Epidermal melanocyte (primary cell): ENCODE data around the gene FALEC.
A peak's percentile ranks its signal among the peaks of the same experiment; 100 is the strongest.
"Not testable (repeated sequence)": the region's sequence is repeated elsewhere in the genome, so short reads cannot be mapped to it uniquely, and the experiment has no call there.

Source experiments
- DNase-seq: peaks from one replicate; pipeline ENCODE4 v3.0.0; 2011; ENCODE audit warnings: low spot score; ENCODE audit not compliant: insufficient read length

The FALEC gene

DNA sequence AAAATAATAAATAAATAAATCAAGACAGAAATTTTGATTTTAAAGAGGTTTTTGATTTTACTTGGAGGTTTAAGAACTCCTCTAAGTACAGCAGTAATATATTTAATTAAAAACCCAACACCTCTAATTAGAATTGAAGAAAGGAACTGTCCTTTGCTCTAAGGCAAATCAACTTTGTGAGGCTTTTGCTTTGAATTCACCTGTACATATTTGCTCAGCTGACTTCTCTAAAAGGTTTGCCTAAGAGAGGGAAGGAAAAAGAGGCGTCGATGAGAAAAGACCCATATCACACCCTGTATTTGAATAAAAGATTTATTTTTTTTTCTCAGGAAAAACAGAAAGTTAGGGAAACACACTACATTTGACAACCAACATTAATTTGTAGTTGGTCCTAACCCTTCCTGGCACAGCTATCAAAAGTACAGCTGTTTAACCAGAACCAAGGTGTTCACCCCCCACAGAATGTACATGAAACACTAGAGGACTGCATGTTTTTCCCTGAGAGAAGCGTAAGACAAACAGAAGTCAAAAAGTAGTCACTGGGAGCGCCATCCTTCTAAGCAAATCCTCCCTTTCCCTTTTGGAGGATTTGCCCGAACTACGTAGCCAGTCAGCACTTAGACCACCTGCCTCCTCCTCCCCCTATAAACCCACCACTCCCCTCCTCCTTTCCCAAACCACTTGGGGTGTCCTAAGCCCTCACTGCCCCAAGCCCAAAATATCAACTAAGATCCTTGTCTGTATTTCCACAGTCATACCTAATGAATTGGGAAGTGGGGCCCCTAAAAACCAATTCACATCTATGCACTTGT is 58.9 kb downstream of the FALEC start:
- DNase-seq: no peak

DNA sequence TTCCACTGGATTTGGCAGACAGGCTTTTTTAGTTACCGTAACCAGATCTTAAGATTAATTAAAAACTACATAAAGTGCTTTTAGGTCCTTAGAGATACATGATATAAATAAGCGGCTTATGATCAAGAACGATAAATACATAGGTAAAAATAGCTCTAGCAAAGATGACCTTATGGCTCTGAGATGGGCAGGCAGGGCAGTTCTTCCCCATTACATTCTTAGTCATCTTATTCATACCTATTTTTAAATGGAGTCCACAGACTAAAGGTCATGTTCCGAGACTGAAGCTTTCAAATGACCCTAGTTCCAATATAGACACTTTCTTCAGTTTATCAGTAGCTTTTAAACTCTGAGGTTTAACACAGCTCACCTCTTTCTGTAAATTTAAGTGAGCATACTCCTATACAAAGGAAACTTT is 59.5 kb downstream of the FALEC start:
- DNase-seq: no peak

DNA sequence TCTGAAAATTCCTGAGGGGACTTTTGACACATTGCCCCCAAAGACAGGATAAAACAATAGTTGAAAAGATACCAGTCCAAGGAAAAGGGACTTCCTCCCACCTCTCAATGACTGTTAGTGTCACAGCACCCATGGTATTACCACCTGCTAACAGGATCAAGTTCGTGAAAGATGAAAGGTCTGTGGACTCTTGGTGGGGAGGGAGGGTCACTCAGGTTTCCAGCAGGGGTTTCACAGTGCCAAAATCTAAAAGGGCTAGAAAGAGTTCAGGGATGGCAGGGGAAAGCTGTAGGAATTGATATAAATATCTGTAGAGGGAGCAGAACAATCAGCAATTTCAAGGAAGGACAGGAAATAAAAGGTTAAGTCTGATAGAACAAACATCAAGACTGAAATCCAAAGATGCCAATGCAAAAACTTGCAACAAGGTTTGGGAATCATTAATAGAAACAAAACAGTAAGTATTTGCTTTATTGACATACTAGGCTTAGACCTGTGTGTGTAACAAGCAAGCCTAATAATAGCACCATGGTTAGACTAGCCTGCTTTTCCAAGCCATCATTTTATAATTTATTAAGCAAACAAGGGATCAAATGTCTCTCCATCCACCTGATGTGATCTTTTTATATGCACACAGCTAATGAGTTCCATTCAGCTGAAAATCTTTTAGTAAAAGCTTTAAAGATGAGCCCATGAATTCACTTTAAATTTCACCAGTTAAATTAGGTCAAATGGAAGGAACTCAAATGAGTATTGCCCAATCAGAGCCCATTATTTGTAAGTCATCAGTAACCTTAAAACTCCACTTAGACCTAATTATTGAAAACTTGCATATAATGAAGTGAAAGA is 60.2 kb downstream of the FALEC start:
- no peak for DNase-seq

DNA sequence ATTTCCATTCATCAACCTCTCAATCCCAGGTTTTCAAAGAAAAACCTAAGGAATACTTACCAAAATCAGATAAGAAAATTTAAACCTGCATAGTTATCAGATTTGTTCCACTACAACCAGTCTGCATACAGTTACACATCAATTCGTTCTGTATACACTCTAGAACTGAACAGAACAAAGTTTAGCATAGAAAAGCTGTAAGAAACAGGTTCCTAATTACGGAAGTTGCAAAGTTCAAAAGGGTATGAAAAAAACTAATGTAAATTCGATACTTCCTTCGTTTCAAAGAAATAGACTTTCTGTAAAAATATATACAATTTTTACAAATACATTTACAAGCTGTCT is 60.8 kb downstream of the FALEC start:
- no peak for DNase-seq

DNA sequence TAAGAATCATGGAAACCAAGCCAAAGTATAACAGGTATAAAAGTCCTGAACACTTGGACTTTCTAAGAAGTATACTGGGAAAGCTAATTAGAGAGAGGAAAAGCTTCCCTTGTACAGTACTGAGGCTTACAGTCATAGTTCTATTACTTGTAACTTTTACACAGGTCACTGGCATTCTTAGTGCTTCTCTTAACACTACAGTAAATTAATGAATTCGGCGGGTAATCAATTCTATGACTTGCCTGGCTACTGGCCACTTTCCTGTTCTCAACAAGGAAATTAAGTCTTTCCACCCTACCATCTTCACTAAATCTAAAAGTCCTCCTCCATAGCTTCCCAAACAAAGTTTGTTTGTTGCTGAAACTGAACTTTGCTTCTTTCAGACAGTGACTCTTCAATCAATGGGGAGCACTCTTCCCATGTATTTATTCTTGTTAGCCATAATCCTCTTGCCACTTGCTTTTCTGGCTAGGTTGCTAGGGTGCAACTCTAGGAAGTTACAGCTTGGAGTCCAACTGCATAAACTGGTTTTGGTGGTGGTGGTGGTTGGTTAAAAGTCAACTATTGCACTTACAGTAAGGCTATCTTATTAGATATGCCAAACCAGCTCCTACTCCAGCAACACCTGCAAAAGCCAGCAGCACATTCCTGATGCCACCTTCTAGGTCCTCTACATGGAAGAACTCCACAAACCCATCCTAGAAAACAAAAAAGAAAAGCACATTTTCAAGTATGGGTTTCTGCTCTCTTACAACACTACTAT is 61.4 kb downstream of the FALEC start:
- DNase-seq: no peak

DNA sequence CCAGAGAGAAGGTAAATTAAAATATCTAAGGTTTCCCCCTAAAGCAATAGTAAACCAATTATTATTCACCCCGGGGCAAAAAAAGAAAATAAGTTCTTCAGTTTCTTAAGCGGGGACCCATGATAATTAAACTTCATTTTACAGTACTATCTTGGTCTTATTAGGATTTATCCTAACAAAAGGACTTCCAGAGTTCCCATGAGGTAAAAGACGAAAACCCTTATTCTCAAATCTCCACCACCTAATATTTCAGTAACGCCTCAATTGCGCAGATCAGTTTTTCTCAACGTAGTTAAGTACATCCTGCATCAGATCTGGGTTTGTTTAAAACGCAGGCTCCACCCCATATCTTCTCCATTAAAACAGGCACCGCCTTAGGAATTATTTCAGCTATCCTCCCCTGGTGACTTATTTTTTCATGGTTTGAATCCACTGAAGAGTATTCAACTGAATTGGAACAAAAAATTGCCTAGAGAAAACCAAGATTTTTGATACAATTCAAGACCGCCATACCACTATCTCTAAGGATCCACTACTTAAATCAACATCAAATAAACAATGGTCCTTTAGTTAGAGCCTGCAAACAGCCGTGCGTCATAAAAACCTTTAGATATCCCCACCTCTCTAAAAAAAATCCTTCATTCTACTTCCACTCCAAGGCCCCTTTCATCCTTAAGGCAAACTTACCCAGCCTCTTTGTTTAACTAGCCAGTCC is 62.2 kb downstream of the FALEC start:
- DNase-seq: peak; percentile 43

DNA sequence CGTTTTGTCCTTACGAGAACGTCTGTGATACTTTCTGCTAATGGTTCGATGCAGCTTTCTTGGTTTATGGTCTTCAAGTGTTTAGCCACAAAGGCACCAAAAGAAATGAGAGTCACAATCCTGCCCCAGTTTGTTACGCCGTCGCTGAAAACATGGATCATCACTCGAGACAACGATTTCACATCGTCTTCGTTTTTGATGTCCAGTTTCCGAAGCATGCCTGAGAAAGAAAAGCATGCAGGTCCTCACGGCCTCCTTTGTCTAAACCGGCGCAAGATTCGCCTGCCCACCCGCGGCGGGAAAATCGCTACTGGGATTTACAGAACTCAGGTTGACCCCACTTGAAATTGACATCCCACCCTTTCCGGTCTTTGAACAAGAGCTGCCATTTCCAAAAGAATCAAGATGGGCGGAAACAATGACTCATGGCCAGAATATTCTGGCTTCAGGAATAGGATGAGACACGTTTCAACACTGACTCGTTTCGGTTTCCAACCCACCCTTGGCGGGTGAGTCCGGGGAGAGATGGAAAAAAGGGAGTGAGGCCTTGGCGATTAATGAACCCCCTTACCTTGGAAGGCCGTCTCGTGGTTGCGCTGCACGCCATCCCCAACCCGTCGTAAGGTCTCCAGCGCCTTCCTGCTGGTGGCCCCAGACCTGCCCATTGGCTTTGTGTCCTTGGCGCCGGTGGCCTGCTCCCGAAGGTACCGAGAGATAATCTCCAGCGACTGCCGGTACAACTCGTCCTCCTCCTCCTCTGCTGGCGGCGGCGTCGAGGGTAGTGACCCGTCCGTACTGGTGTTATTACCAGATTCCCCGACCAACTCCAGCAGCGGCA is 62.9 kb downstream of the FALEC start:
- DNase-seq: no peak

DNA sequence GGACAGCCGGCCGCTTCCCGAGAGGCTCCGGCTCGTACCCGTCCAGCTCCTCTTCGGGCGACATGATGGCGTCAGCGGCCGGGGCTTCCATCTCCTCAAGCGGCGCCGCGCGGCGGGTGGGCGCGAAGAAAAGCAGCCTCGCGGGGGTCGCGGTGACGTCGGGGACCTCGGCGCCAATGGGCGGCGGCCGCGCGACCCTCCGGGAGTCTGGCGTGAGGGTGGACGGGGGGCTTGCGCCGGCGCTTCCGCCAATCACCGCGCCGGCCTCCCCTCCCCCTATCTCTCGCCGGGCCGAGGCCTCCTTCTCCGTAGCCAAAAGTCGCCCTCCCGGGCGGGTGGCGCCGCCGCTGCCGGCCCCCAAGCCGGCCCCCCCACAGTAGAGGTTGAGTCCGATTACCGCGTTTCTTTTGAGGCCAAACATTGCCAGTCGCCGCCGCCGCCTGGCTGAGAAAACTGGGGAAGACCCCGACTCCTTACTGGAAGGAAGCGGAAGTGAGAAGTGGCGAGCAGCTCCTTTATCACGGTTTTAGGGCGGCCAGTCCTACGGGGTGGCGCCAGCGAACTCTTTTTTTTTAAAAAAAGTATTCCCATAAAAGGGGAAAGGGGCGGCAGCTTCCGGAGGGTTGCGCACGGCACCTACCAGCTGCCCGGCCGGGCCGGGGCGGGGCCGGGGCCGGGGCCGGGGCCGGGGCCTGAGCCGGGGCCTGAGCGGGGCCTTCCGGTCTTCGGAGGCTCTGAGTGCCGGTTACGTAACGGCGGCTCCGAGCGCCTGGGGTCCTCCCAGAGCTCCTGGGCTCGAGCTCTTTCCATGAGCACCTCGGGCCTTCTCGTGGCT is 63.8 kb downstream of the FALEC start, which contains the start of gene MCL1:
Gene MCL1, minus strand, starts transcription at position 501 of the 835 bp plus-strand sequence. Its CDS starts 80 bp downstream, at position 421.
- DNase-seq: peak; percentile 90

DNA sequence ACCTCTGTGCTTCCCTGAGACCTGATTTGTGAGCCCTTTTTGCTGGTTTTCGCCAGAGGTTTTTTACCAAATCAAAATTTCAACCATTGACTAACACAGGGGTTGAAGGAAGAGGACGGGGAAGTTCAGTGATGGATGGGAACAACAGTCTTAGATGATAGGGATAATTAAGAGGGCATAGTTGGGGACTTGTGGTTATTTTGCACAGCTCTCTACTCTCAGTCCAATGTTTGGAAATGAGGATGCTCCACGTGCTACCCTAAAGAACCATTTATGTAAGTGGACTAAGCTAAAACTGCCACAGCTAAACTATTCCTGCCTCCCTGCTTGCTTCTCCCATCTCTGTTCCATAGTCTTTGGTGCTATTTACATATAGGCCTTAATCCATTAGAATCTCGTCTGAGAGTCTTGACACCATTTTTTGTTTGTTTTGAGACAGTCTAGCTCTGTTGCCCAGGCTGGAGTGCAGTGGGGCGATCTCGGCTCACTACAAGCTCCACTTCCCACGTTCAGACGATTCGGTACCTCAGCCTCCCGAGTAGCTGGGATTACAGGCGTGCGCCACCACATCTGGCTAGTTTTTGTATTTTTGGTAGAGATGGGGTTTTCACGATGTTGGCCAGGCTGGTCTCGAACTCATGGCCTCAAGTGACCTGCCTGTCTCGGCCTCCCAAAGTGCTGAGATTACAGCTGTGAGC is 64.5 kb downstream of the FALEC start:
- DNase-seq: no peak

DNA sequence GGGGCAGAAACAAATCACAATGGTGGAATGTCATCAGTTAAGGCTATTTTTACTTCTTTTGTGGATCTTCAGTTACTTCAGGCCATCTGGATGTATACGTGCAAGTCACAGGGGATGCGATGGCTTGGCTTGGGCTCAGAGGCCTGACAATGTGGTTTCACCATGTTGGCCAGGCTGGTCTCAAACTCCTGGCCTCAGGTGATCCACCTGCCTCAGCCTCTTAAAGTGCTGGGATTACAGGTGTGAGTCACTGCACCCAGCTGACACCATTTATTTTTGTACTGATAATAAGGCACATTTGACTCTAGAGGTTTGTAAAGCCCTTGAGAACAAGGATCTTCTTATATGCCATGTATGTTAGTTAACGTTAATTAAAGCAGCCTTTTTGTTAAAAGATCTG is 65.4 kb downstream of the FALEC start:
- not testable (repeated sequence) for DNase-seq

DNA sequence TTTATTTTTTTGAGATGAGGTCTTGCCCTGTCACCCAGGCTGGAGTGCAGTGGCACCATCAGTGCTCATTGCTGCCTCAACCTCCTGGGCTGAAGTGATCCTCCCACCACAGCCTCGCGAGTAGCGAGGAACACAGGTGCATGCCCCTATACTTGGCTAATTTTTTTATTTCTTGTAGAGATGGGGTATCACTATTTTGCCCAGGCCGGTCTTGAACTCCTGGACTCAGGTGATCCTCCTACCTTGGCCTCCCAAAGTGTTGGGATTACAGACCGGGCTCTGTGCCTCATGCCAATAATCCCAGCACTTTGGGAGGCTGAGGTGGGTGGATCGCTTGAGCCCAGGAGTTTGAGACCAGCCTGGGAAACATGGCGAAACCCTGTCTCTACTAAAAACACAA is 65.9 kb downstream of the FALEC start:
- DNase-seq: not testable (repeated sequence)

DNA sequence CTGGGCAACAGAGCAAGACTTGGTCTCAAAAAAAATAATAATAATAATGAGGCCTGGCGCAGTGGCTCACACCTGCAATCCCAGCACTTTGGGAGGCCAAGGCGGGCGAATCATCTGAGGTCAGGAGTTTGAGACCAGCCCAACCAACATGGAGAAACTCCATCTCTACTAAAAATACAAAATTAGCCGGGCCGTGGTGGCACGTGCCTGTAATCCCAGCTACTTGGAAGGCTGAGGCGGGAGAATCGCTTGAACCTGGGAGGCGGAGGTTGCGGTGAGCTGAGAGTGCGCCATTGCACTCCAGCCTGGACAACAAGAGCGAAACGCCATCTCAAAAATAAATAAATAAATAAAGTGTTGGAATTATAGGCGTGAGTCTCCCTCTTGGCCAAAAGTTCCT is 66.4 kb downstream of the FALEC start:
- not testable (repeated sequence) for DNase-seq

DNA sequence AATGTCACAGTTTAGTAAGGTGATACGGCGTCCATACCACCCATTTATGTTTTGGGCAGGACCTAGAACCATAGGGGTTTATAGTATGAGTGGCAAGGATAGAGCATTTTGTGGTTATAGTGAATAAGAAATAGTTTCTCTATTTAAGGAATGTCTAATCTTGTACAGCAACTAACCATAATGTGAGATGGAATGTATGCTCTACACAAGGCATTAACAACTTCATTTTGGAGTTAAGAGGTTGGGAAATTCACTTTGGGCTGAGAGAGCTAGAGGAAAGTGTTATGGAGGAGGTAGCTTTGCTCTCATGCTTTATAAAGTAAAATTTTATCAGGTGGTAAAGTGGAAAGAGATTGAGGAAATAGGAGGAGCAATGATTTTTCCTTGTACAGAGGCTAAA is 66.8 kb downstream of the FALEC start:
- DNase-seq: no peak
